ENCODE data around the gene FBL.
"Not testable (repeated sequence)": the region's sequence is repeated elsewhere in the genome, so short reads cannot be mapped to it uniquely, and the experiment has no call there.

FBL gene

DNA sequence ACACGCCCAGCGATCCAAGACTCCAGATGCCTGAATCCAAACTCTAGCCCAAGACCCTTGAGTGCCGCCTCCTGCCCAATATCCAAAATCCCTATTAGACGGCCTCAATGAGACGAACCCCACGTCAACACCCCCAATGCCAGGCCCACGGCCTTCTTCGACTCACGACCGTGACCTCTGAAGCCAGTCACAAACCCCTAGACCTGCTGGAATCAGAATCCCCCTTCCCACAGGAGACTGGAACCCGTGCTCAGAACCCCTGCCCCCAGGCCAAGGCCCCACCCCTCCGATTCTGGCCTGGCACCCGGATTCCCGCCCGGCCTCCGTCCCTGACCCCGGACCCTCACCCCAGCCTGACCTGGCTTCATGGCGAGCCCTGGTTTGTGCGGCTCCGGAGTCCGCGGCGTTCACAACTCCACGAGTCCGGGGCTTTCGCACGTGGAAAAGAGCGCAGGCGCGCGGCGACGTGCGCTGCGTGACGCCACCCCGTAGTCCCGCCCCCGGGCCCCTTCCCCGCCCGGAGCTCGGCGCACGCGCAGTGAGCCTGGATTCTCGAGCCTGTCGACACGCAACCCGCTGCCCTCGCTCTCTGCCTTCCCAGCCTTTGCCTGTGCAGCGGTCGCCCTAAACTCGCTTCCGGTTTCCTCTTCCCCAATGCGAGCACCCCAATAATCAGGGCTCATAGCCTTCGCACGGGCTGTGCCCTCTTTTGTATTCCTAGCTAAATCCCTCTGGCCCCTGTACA lies at the start of gene FBL:
Gene FBL (minus strand): TSS at position 447 of the 745 bp plus-strand sequence. CDS start 79 bp downstream, at position 368.
- peak; percentile 99 for DNase-seq (ENCODE audit: low read depth)

- not testable (repeated sequence) for DNase-seq (ENCODE audit: low read depth)
Measured at GRCh38 chr19:39895096-39895495, 48.9 kb upstream of the FBL start.

- not testable (repeated sequence) for DNase-seq (ENCODE audit: low read depth)
Measured at GRCh38 chr19:39894236-39894606, 48.0 kb upstream of the FBL start.

DNA sequence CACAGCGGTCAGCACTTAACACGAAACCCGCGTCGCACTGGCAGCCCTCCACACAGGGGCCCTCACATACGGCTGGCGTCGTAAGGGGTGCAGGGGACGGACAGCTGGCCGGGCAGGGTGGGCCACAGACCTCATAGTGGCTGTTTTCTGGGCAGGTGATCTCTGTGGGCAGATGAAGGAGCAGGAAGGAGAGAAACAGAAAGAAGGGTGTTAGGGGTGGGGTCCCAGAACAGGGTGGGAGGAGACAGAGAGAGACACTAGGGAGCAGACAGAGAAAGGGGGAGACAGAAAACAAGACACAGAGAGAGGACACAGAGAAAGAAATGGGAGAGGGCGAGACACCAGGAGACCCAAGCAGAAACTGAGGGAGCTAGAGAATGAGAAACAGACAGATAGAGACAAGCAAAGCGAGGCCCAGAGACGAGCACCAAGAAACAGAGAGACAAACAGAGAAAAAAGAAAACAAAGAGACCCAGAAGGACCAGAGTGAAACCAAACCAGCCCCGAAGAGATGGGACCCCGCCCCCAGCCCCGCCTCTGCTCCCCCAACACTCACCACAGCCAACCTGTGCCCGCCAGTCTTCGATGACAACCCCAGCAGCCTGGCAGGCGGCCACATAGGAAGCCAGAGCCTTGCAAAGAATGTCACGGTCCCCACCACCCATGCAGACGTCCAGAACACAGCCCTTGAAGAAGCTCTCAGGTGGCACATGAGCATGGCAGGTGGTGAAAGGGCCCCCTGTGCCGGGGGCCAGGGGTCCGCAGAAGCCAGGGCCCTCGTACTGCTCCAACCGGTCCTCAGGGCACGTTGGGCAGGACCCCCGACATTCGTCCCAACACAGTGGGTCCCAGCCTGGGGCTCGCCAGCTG lies 47.4 kb upstream of the FBL start:
- DNase-seq (ENCODE audit: low read depth): not testable (repeated sequence)

DNA sequence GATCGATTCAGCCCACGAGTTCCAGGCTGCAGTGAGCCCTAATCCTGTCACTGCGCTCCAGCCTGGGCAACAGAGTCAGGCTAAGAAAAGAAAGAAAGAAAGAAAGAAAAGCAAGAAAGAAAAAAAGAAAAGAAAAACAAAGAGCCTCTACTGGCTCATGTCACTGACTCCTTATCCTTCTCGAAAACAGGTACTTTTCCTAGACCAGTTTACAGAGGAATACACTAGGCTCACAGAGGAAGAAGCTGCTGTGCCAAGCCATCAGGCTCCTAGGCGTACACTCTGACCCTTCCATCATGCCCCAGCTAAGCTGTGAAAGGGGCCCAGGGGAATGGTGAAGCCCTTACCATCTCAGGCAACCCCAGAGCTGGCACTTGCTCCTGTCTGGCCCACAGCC lies 46.3 kb upstream of the FBL start:
- DNase-seq (ENCODE audit: low read depth): not testable (repeated sequence)

DNA sequence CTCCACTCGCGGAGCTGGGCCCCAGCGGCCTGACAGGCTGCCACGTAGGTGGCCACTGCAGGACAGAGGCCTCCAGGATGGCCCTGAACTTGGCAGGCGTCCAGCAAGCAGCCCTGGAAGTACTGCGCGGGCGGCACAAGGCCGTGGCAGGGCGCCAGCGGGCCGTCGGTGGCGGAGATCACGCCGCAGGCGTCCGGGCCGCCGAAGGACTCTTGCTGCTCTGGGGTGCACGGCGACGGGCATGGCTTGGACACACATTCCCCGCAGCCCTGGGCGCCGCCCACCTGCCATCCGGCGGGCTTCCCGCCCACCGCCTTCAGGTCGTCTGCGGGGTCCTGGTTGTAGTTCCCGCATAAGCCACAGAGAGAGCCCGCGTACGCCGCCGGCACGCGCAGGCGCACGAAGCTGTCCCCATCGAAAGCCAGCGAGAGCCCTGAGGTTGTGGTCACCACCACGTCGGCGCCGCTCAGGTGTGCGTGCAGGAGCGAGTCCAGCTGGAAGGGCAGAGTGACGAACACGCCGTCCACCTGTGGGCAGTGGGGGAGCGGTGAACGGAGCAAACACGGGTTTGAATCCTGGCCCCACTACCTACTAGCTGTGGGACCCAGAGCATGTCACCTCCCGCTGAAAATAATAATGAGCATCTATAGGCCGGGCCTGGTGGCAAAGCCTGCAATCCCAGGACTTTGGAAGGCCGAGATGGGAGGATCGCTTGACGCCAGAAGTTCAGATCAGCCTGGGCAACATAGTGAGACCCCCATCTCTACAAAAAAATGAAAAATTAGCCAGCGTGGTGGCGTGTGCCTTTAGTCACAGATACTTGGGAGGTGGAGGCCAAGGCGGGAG lies 45.7 kb upstream of the FBL start:
- DNase-seq (ENCODE audit: low read depth): not testable (repeated sequence)

- DNase-seq (ENCODE audit: low read depth): no peak
Measured at GRCh38 chr19:39890755-39891551, 44.8 kb upstream of the FBL start.

- DNase-seq (ENCODE audit: low read depth): not testable (repeated sequence)
Measured at GRCh38 chr19:39889872-39890754, 43.9 kb upstream of the FBL start.

- DNase-seq (ENCODE audit: low read depth): not testable (repeated sequence)
Measured at GRCh38 chr19:39887456-39887951, 41.3 kb upstream of the FBL start.

DNA sequence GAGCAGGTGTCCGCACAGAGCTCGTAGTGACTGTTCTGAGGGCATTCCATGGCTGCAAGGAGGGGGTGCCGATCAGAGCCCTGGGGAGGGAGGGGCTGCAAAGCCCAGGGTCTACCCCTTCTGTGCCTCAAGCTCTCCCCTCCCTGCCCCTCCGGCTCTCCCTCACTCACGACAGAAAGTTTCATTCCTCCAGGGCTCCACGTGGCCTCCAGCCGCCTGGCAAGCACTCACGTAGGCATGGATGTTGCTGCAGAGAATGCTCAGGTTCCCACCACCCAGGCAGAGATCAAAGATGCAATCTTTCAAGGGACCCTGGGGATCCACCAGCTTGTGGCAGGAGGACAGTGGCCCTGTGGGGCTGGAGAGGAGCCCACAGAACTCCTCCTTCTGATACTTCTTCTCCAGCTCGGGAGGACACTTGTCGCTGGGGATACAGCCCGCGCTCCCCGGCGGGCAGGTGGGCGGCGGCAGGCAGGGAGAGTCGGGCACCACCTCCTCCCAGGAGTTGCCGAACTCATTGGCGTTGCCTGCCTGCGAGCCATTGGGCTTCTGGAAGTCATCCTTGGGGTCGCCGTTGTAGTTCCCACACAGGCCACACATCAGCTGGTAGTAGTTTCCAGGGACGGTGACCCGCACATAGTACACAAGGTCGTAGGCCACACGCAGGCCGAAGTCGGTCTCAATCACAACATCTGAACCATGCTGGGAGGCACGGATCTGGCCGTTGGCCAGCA lies 39.8 kb upstream of the FBL start:
- not testable (repeated sequence) for DNase-seq (ENCODE audit: low read depth)

- not testable (repeated sequence) for DNase-seq (ENCODE audit: low read depth)
Measured at GRCh38 chr19:39884721-39885120, 38.5 kb upstream of the FBL start.

DNA sequence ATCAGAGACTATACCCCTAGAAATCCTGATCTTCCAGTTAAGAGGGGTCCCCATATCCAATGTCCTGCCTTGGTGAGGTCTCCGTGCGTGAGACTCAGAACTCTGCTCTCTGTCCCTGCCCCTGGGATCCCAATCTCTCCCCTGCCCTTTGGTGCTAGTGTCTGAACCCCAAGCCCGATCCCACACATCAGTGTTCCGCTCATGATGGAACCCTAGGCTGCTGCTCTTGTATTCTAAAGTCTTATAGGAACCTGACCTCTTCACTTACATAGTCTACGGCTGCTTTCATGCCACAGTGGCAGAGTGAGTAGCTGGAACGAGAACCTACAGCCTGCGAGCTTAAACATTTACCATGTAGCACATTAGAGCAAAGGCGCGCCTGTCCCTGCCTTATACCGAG lies 36.5 kb upstream of the FBL start:
- DNase-seq (ENCODE audit: low read depth): not testable (repeated sequence)

GRCh38 chr19:39881495-39882110 lies 35.4 kb upstream of the FBL start:
- not testable (repeated sequence) for DNase-seq (ENCODE audit: low read depth)

GRCh38 chr19:39880241-39880640 lies 34.1 kb upstream of the FBL start:
- DNase-seq (ENCODE audit: low read depth): not testable (repeated sequence)

- DNase-seq (ENCODE audit: low read depth): not testable (repeated sequence)
Measured at GRCh38 chr19:39879796-39880195, 33.6 kb upstream of the FBL start.

DNA sequence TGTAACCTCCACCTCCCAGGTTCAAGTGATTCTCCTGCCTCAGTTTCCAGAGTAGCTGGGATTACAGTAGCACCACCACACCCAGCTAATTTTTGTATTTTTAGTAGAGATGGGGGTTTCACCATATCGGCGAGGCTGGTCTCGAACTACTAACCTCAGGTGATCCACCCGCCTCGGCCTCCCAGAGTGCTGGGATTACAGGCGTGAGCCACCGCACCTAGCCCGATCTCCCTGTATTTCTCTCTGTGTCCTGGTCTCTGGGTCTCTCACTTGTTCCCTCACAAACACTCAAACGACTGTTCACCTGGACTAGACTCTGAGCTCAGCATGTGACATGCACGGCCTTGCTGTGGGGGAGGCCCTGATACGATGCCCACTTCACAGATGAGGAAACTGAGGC lies 32.7 kb upstream of the FBL start:
- DNase-seq (ENCODE audit: low read depth): not testable (repeated sequence)

GRCh38 chr19:39878398-39878797 lies 32.2 kb upstream of the FBL start:
- DNase-seq (ENCODE audit: low read depth): no peak

DNA sequence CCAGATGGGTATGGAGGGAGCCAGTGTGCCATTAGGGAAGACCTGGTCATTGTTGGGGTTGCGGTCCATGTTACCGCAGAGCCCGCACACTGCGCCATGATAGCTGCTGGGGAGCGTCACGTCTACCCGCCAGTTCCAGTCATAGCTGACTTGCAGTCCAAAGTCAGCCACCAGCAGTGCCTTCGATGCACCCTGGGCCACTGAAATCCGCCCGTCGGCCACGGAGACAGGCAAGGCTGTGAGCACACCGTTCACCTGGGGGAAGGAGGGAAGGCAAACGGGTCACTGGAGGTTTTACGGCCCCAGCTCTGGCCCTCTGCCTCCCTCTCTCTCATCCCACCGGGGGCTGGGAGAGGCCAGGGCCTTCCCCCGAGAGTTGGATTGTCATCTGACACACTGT lies 31.8 kb upstream of the FBL start:
- DNase-seq (ENCODE audit: low read depth): not testable (repeated sequence)

- DNase-seq (ENCODE audit: low read depth): not testable (repeated sequence)
Measured at GRCh38 chr19:39877488-39877887, 31.3 kb upstream of the FBL start.
